Measurements from ENCODE around the gene LCTL.

DNA sequence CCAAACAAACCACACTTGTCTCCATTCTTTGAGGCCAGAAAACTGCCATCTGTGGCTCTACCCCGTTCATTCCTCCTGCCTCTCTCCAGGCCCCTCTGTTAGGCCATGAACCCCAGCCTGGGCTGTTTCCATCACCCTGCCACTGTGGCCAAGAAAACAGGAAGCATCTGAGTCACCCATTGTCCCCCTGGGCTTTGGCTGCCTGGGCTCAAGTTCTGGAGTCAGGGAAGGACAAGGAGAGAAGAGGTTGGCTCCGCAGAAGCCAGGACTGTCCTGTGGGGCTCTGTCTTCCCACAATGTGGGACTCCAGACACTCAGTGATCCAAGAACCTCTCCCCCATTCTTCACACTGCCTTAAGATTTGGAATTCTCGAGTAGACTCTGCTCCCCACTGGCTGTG, 14.8 kb upstream of the LCTL start:
- TF ChIP-seq TAF1 (IDR thresholded peaks at IDR 0.05; ENCODE audit: low read depth, low read length) (no peak), POLR2A (IDR thresholded peaks at IDR 0.05; ENCODE audit: low read depth, low read length) (no peak), POLR2AphosphoS5 (IDR thresholded peaks at IDR 0.05; ENCODE audit: low read depth, low read length) (no peak), POU2F2 (IDR thresholded peaks at IDR 0.05; ENCODE audit: low read depth, low read length) (no peak), SPI1 (IDR thresholded peaks at IDR 0.05; ENCODE audit: low read depth, low read length) (no peak)
